Activated T-cell treated with anti-CD3 and anti-CD28 coated beads for 4 hours (primary cell): ENCODE data around the gene TMEFF2.

Experiments used
- DNase-seq: peaks from one replicate; pipeline ENCODE4 v3.0.0-alpha.2; 2020

Gene TMEFF2

DNA sequence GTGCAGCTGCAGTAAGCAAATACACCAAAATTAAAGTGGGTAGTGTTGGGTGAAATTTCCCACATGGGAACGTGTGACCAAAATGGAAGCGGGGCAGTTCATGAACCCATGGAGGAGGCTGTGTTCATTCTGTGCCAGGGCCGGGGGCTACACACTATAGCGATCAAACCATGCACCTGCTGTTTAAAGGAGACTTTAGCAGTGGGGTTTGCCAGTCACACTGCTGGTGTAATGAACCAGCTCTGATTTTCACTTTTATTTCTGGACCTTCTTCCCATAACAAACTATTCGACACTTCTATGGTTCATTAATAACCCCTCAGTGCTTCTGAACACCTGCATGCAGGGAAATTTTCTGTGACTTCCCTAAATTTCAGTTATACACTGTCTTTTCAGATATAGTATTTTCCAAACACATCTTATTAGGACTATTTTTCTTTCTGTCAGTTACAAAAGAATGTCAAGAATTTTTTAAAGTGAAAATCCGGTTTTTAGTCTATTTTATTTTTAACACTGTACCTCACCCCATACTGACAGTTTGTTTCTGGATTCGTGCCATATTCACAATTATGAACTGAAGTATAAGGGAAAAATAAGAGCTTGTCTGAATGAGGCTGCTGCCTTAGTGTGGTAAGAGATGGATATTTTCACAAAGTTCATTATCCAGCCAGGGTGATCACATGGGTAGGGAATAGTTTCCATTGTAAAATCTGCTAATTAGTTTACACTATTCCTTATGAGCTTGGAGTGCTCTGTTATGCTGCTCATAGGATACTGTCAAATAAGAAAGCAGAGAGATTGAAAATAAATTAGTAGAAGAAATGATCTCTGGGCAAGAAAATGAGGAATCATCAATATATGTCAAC lies 236.5 kb downstream of the TMEFF2 start:
- DNase-seq, result no peak

DNA sequence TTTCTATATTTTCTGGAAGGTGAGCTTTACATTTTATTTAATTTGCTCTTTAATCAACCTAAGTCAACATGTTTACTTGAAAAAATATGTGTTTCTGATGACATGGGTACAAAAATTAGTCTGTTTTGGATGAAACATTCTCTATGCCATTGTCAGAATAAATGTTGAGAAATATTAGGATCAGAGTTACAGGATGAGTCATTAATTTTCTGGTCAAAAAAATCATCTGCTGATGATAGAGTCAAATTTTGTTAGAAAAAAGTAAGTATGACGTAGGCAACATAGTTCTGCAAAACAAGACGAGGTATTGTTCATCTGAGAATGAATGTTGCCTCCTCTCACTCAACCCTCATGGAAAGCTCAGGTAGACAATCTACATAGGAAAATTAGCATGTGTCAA lies 240.3 kb downstream of the TMEFF2 start:
- DNase-seq, result no peak

DNA sequence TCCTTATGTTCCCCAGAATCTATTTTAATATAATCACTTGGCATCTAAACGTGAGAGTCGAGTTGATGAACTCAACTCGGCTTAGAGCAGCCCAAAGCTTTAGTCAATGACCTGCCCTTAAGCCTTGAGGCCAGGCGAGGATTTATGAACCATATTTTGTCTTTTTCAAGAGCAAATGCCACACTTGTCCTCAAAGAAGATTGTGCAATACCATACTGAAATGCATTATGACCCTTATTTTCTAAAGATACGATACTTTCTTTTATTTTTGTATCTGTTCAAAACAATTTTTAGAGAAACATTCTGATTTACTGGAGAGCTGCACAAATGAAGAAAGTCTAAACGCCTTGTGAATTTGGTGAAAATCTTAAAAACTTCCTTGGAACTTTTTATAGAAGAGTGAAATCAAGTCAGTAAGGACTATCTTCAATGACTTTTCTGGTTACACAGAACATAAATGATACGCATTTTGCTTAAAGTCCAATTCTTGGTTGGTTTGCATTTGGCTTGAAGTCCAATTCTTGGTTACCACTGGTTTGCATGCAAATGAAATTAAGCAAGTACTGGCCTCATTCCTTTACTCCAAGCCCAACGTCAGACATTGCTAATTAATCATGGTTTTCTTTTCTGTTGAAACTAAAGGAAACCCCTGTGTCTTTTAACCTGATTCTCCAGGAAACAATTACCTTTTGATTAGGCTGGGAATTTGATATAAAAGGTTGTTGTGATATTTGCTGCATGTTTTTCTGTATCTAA lies 242.0 kb downstream of the TMEFF2 start:
- no peak for DNase-seq

DNA sequence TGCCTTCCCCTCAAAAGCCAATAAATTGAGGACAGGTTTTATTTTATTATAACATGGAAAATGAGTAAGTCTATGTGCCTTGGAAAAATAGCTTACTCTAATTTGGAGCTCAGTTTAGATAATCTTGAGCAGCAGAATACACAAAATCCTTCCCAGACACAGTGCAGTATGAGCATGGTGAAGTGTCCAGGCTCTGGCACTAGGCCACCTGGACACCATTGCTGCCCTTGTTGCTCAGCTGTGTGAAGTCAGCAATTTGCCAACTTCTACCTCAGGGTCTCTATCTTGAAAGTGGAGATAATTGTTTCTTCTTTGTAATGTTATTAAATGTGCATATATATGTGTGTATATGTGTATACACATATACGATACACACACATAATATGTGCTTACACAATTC lies 242.9 kb downstream of the TMEFF2 start:
- no peak for DNase-seq

DNA sequence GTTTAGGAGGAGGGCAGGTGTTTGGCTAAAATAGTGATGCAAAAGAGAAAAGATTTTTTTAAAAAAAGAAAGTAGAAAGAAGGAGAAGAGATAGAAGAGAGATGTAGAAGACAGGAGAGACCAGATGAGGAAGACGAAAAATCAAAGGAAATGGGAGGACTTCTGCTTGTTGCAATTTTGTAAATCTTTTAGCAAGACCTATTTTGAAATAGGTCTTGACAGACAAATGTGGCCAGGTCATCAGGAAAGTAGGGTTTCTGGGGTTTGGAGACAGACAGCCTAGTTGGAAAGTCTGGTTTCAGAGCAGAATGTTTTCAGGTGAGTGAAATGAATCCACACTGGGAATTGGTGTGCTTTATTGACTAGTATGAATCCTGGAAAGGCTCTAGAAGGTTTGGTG lies 243.4 kb downstream of the TMEFF2 start:
- DNase-seq, result no peak

DNA sequence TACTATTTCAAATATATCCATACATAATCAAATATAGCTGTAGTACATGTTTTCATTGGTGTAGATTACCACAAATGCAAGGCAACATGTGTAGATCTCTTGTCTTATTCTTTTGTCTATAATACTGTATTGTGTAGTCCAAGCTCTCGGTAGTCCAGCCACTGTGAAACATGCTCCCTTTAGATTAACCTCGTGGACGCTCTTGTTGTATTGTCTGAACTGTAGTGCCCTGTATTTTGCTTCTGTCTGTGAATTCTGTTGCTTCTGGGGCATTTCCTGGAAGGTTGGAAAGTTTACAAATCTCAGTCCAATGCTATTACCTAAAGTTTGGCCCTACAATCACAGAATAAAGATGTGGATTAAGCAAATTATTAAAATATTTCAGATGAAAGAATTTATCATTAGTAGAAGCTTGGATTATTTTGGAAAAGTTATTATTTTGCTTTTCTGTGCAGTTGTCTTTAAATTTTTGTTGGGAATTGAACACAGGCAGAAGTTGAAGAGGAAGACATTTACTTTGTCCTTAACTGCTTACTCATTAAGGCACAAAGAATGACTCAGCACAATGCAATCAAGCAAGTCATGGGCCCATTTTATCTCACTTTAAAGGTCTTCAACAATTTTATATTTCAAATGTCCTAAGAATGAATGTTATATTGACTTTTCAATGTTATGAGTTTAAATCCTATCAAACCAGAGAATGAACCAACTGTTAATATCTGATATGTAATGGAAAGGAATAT lies 244.4 kb downstream of the TMEFF2 start:
- no peak for DNase-seq

DNA sequence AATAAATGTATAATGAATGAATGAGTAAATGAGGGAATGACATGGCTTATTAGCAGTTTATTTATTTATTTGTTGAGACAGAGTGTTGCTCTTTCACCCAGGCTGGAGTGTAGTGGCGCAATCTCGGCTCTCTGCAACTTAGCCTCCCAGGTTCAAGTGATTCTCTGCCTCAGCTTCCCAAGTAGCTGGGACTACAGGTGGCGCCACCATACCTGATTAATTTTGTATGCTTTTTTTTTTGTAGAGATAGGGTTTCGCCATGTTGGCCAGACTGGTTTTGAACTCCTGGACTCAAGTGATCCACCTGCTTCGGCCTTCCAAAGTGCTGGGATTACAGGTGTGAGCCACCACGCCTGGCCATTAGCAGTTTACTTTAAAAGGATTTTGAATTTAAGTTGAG lies 247.5 kb downstream of the TMEFF2 start:
- no peak for DNase-seq

DNA sequence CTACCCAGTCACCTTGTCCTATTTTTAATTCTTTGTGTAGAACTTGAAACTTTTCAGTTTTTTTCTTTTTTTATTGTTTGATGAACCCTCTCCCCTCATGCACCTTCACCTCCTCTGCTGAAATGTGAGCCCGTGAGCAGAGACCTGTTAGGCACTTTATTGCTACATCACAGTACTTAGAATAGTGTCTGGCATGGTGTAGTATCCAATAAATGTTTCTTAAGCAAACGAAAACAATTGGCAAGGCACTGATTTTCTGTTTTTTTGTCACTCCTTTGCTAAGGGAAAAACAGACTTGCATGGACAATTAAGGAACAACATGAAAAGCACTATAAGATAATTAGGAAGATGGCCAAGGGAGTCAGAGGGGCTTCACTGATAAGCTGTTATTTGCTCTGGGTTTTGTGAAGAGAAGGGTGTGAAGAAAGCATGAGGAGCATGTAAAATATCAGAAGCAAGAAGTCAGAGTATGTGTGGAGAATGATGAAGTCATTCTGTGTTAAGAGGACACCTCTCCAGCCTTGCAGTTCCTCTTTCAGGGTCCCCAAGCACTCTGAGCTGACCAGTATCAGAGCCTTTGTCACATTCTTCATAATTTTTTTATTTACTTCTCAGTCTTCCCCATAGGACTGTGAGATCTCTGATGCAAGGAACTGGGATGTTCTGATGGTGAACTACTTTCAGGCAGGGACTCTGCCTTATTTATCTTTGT lies 248.1 kb downstream of the TMEFF2 start:
- no peak for DNase-seq

DNA sequence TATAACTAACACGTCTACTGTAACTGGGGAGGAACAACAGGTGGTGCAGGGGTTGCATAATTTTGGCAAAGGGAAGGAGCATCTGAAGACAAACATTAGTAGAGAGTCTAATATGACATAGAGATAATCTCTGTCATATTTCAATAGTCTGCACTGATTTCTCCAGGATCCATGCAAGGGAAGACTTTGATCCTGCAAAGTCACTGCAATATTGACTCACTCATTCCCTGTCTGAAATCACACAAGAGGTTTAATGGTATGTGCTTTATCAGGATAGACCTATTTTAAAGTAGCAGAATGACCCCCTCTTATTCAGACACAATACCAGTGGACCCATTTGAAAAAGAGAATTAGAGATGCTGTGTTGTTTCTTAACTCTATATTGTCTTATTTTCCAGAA lies 249.1 kb downstream of the TMEFF2 start:
- DNase-seq, result no peak

DNA sequence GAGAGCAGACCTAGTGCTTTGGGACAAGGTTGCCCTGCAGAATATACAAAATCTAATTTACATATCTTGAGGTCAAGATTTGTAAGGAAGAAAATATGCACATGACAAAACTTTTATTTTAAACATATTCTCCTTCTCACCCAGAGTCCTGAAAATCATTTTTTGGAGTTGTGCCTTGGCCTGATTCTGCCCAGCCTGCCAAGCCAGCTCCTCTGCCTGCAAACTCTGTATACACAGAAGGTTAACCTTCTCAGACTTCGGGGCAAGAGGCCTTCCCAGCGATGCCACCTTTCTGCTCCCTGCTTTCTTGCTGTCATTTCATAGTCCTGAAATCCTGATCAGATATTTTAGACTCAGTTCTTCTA lies 252.0 kb downstream of the TMEFF2 start:
- no peak for DNase-seq

DNA sequence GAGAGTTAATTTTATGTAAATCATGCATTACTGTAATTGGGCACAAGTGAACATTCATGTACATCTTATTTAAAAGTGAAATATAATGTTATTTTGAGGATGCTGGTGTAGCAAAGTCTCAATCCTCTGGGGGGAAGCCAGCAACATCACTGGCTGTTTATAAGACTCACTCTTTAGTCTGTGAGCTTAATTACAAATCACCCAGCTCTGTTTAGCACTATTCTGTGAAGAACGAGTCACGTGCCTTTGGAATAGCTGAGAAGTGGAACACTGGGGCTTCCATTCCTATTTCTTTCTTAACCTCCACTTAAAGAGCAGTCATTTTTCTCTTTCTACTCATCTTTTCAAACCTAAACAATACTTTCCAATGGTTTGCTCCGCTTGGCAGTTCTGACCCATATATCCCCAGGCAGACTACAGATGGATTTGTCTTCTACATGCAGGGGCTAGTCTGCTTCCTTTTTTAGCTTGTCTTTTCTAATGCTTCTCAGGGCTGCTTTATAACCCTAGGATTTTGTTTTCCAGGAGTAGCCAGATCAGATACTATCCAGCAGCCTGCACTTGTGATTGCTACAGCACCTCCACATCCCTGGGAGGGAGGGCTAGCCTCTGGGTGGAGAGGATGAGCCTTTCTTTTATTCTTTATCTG lies 252.5 kb downstream of the TMEFF2 start:
- DNase-seq, result no peak

DNA sequence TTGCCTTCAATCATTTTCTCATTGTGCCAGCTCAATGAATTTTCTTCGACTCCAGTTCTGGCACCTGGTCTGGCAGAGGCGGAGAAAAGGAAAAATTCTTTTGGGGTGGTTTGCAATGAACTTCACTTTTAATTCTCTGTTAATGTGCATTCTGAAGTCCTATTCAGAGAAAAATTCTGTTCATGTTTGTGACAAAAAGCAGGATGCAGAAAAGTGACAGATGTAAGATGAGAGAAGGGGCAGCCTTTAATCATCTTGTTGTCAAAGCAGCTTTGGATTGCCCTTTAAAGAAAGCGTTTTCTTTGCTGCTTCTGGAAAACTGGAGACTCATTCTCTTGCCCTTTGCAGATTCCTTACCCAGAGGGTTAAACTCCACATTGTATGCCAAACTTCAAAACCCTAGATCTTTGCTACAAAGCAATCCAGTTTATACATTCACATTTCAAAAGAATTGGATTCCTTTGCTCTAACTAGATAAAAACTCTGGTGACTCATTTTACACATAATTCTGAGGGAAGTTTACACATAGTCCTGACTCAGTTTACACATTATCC lies 253.3 kb downstream of the TMEFF2 start:
- no peak for DNase-seq

DNA sequence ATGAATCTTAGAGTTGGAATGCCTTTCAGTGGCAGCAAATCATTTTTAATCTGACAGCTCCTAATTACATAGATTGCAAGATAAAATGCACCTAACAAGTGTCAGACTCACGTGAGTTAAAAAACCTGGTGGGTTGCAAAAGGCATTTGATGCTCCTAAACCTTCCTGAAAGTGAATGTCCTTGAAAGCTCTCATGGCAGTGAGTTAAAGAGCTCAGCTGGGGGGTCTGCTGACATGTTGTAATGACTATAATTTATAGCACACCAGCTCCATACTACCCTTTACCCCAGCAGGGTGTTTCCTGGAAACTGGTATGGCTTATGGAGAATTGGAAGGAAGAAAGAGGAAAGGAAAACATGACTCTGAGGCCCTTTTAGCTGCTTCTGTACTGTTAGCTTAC lies 256.0 kb downstream of the TMEFF2 start:
- no peak for DNase-seq

DNA sequence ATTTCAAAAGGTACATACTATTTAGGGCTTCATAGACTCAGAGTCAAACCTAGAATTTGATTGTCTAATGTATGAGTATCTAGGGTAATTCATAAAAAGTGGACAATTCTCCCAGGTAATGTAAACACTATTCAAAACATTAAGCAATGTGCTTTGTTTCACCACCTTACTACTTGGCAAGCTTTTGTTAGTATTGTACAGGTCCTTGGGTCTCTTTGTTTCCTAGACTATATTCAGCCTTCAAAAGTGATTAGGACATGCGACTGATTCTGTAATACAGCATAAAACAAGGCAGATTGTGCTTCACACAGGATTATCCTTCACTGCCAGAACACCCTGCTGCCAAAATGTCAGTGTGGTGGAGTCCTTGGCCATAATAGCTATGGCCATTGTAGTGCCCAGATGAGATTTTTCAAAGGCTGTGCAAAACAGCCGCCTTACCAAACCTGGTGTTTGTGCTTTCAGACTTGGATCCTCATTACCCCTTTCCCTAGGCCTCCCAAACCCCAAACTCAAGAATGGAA lies 257.8 kb downstream of the TMEFF2 start:
- DNase-seq, result no peak

DNA sequence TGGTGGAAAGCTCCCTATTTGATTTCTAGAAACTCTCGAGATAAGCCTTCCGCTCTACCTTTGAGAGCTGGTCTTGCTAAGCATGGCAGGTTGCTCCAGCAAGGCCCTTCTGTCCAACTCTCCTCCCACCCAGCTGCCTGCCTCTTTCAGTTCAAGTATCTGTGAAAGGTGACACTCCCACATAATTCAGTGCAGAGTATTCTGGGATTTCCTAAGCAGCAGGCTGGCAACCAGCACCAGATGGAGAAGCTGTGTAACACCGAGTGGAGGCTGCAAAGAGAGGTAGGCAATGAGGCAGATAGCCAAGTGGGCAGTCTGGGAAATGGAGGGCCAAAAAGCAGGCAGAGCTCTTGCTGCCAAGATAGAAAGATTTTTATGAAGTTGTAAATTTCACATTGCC lies 259.5 kb downstream of the TMEFF2 start:
- DNase-seq, result no peak

DNA sequence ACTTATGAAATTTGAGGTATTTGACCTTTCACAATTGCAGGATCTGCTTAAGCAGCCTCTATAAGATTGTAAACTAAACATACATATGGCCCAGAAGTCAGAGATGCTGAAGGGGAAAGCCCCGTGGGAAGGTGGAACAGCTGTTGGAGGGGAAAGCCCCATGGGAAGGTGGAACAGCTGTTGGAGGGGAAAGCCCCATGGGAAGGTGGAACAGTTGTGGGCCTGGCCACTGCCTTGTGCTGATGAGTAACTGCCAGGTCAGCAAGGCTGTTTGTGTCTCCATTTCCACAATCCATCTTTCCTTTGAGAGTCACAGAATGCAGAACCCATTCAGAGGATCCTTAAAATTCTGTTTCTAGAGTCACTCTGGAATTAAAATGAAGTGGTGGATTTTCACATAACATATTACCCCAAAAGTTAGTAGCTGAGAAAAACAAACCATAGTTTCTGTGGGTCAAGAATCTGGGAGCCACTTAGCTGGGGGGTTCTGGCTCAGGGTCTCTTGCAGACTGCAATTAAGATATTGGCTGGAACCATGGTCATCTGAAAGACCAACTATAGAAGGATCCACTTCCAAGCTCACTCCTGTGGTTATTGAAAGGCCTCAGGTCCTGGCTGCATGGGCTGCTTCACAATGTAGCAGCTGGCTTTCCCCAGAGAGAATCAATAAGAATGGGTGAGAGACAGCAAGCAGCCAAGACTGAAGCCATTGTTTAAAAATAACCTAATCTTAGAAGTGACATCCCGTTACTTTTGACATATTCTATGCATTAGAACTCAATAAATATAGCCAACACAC lies 261.2 kb downstream of the TMEFF2 start:
- DNase-seq, result no peak

DNA sequence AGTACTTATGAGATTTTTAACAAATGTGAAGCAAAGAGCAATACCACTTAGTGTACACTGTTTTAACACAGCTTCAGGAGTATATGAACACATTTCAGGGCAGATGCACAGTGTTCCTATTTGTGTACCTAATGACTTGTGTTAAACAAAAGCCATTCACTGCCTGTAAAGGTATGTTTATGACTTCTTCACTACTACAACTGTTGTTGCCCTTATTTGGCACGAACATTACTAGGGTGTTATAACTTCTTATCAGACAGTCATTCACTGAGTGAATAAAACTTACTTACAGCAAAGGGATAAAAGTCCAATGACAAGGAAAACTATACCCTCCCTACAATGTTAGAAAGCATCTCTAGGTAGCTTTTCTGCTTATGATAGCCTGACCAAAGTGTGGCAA lies 262.4 kb downstream of the TMEFF2 start:
- no peak for DNase-seq

DNA sequence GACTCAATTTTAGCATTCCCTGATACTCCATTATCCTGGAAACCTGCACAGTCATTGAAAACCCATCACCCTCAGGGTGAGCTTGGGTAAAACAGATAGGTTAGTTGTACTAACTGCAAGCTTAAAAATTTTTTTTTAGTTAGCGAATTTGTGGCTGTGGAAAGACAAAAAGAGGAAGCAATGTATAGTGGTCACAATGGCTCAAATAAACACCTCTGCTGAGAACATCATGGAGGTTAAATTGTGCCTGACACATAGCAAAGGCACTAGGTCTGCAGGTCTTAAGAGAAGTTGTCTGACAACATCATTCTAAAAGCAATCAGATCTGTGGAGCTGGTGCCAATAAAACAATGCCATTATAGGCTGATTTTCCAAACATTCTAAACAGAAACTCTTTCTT lies 263.4 kb downstream of the TMEFF2 start:
- no peak for DNase-seq

DNA sequence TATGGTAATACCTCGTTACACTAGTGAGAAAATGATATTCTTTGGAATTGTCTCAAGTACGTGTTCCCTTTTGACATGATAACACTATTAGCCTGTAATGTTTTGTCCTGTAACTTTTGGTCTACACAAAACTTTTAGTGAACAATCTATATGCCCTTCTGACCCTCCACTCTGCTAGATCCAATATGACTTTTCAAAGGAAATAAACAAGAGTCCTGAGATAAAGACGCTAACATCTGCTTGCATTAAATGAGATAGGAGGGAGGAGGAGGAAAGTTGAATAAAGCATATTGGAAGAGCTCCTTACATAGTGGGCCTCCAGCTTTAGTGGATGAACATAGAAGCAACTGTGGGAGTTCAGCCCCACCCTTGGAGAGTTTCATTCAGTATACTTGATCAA lies 264.5 kb downstream of the TMEFF2 start:
- no peak for DNase-seq

DNA sequence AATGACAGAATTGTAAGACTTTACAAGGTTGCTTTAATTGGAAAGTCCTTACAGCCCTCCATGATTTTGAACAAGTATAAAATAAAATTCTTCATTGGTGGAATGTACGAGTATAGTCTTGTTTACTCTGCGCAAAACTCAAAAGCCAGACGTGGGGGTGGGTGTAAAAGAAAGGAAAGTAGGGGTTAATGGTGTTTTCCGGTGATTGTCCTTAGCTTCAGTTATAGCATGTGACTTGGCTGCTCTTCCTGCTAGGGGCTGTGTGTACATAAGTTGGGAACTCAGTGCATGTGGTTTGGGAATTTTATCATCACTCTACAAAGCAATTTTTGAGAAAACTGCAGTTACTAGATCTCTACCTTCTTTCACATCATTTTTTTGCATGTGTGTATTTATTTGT lies 265.4 kb downstream of the TMEFF2 start:
- no peak for DNase-seq

DNA sequence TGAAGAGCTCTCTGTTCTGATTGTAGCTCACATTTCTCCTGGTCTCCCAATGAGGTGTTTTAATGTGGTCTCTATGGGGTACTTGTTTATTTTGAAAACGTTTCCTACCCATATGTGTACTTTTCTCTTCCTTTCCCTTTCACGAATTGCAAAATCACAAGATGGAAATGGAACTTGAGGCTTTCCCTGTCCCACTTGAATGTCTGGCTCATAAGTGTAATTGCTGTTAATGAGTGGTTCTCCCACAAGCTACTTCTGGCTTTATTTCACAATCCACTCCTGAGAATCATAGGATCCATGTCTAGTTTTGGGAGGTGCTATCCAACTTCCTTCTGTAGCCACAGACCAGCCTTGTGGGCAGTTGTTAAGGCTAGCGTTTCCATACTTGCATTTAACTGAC lies 266.7 kb downstream of the TMEFF2 start:
- no peak for DNase-seq
